ENCODE data around the gene P4HA1.
"Not testable (repeated sequence)": the region's sequence is repeated elsewhere in the genome, so short reads cannot be mapped to it uniquely, and the experiment has no call there.

The P4HA1 gene

GRCh38 chr10:73053275-73053674, 43.4 kb downstream of the P4HA1 start:
- no peak for DNase-seq (ENCODE audit: low read depth)
- H3K4me3 ChIP-seq (ENCODE audit: low read length), result no peak overlapping the region
- TF ChIP-seq CTCF (IDR thresholded peaks at IDR 0.05; ENCODE audit: insufficient read depth, low read depth, low read length, missing control alignments), result no peak

- no peak for TF ChIP-seq CTCF (IDR thresholded peaks at IDR 0.05; ENCODE audit: insufficient read depth, low read depth, low read length, missing control alignments)
- H3K4me3 ChIP-seq (ENCODE audit: low read length), result no peak overlapping the region
- DNase-seq (ENCODE audit: low read depth), result peak; percentile 87
Observed at GRCh38 chr10:73044378-73045285, 52.0 kb downstream of the P4HA1 start.

- TF ChIP-seq CTCF (IDR thresholded peaks at IDR 0.05; ENCODE audit: insufficient read depth, low read depth, low read length, missing control alignments), result no peak
Observed at GRCh38 chr10:73043766-73044377, 52.8 kb downstream of the P4HA1 start.

GRCh38 chr10:73043319-73043718, 53.3 kb downstream of the P4HA1 start:
- no peak for TF ChIP-seq CTCF (IDR thresholded peaks at IDR 0.05; ENCODE audit: insufficient read depth, low read depth, low read length, missing control alignments)
- DNase-seq (ENCODE audit: low read depth), result no peak
- no peak overlapping the region for H3K4me3 ChIP-seq (ENCODE audit: low read length)

More at GRCh38 chr10:73043766-73044377, 52.8 kb downstream of the P4HA1 start:
- no peak overlapping the region for H3K4me3 ChIP-seq (ENCODE audit: low read length)
- no peak for DNase-seq (ENCODE audit: low read depth)

- DNase-seq (ENCODE audit: low read depth), result no peak
- H3K4me3 ChIP-seq (ENCODE audit: low read length), result no peak overlapping the region
- no peak for TF ChIP-seq CTCF (IDR thresholded peaks at IDR 0.05; ENCODE audit: insufficient read depth, low read depth, low read length, missing control alignments)
Observed at GRCh38 chr10:73042130-73042529, 54.5 kb downstream of the P4HA1 start.

- no peak for DNase-seq (ENCODE audit: low read depth)
- no peak overlapping the region for H3K4me3 ChIP-seq (ENCODE audit: low read length)
- TF ChIP-seq CTCF (IDR thresholded peaks at IDR 0.05; ENCODE audit: insufficient read depth, low read depth, low read length, missing control alignments), result no peak
Observed at GRCh38 chr10:73039635-73040034, 57.0 kb downstream of the P4HA1 start.

GRCh38 chr10:73036285-73036684, 60.4 kb downstream of the P4HA1 start:
- peak; percentile 40 for DNase-seq (ENCODE audit: low read depth)
- not testable (repeated sequence) for H3K4me3 ChIP-seq (ENCODE audit: low read length)
